Adipose tissue (tissue), 3 donors: ENCODE results near the gene CHST11. TPM values are rescaled to one million over a fixed set of nuclear protein-coding genes. Genes with fewer than 3 reads are reported as not detected.

Source experiments
- H3K27ac ChIP-seq: one replicate; pipeline ENCODE4 v1.5.1; 2013; ENCODE audit warnings: low read depth, low read length
- WGBS, 3 donors: extraction: QIAGEN DNeasy Blood & Tissue Kit; methylation state at CpG; one replicate each; pipeline ENCODE4 v1.1.7; 2013; 5-methylcytosine and 5-hydroxymethylcytosine counted together
- polyA plus RNA-seq, 3 donors: library from polyadenylated mRNA; stranded (reverse); fragments of 200-250 nt; gene quantifications; one replicate each; pipeline ENCODE4 v1.2.3, GENCODE V29; 2013
- donor health status: healthy with polysubstance abuse.
- donor health status: Bipolar disorder and iron deficiency.
- donor health status: healthy.

Gene CHST11
- polyA plus RNA-seq, 3 donors = 2.0 to 6.6 (median 3.6) TPM

DNA sequence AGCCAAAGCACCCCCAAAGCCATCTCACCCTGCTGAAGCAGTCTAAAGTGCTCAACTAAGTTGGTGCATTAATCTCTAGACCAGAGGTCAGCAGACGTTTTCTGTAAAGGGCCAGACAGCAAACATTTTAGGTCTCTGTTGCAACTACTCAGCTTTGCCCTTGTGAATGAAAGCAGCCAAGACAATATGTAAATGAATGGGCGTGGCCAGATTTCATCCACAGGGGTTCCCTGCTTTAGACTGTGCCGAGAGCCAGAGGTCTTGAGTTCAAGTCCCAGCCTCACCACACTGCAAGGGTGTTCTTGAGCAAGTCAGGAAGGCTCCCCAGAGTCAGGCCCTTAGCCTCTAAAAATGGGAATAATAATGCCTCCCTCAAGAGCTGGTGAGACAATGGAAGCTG lies 166.2 kb downstream of the CHST11 start:
- WGBS, 3 donors = 45 to 70% (median 56%) methylated on average over 3 of the region's 3 CpGs
- H3K27ac ChIP-seq = no peak overlapping the region

DNA sequence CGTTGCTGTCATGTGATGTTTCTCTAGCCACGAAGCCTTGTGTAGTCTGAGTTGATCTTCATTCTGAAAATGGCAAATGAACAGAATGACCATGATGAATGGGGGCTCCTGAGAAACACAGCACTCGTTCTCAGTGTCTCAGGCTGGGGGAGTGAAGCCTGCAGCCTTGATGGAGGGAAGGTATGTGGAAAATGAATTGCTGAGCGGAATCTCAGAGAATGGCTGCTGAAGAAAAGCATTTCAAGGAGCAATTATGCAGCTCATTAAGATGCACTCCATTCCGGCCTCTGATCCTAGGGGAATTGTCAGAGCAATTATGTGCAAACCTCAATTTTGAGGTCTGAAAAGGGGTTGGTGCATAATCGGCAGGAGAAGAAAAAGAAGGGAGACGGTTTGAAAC lies 167.1 kb downstream of the CHST11 start:
- WGBS, 3 donors = 64 to 86% (median 70%) methylated on average over 7 of the region's 7 CpGs
- H3K27ac ChIP-seq = no peak overlapping the region

DNA sequence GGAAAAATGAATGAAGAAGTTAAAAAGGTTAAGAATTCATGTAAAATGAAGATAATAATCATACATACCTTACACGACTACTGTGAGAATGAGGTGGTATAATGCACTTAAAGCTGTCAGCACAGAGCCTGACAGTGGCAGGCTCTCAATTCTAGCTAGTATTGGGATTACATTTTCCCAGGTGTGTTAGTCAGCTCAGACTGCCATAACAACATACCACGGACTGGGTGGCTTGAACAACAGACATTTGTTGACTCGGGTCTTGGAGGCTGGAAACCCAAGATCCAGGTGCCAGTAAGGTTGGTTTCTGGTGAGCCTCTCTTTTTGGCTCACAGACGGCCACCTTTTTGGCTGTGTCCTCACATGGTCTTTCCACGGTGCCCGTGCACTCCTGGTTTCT lies 167.8 kb downstream of the CHST11 start:
- WGBS, 3 donors = 90 to 98% (median 97%) methylated on average over 6 of the region's 6 CpGs

DNA sequence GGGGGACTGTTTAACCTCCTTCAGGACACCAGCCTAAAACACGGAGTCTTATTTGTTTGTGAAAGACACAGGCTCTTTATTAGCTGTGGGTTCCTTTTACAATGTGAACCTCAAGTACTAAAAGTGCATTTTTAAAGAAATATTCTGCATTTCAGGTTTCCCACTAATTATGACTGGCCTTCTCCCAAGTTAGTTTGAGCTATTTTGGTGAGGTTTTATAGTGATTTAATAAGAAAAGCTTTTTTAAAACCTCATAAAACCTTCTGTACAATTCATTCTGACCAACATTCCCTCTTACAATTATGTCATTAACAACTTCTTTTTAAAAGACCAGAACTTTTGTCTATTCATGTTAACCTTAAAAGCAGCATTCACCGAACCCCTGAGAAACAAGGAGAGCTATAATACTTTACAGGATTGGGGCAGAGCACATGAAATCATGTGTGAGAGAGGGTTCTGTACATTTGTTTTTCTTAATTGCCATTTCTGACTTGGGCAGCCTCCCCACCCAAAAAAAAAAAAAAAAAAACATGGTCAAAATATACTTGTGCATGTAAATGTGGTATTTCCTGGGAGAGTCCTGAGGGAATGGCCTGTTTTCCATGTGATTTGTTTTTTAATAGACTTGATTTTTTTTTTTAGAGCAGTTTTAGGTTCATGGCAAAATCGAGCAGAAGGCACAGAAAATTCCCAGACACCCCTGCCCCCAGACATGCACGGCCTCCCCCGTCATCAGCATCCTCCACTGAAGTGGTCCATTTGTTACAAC lies 169.5 kb downstream of the CHST11 start:
- 74 to 90% (median 81%) methylated on average over 5 of the region's 5 CpGs for WGBS, 3 donors
- no peak overlapping the region for H3K27ac ChIP-seq

More for the DNA sequence above, 167.8 kb downstream of the CHST11 start:
- no peak overlapping the region for H3K27ac ChIP-seq

DNA sequence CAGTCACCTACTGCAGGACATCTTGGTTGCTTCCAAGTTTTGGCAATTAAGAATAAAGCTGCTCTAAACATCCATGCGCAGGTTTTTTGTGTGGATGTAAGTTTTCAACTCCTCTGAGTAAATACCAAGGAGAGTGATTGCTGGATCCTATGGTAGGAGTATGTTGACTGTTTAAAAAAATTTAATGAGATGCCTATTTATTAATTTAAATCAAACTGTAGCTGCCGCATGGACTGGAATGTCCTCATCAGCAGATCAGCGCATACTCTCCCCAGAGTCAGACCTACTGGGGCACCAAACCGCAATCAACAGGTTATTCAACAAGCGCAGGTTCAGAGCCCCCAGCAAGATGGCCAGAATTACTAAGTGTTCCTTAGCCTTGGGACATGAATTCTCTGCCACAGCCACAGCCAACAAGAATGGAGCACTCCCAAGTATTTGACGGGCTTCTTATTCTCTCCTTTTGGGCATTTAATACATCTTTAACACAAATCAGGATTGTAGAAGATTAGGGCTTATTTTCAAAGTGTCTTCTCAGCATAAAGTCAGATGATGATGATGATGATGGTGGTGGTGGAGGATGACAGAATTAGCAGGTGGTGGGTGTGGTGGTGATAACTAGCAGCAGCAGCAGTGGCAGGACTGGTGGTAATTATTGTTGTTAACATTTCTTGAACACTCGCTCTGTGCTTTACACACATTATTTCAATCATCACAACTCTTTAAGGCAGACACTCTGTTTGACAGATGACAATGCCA lies 170.7 kb downstream of the CHST11 start:
- WGBS, 3 donors = 83% methylated on average over 7 of the region's 7 CpGs
- no peak overlapping the region for H3K27ac ChIP-seq

GRCh38 chr12:104627990-104628830 lies 171.5 kb downstream of the CHST11 start:
- H3K27ac ChIP-seq = no peak overlapping the region
- 82 to 88% (median 84%) methylated on average over 16 of the region's 16 CpGs for WGBS, 3 donors

DNA sequence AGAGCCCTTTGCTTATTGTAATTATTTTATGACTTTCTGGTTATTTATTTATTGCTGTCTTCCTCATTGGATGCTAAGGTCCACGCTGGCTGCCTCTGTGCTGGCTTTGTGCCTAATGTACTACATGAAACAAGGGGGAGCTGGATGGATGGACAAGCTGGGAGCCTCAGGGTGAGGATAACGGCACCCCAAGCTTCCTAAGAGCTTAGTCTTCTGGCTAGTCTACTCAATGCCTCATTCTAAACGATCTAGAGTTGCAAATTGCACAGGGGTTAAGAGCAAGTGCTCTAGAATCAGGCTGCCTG lies 172.0 kb downstream of the CHST11 start:
- no peak overlapping the region for H3K27ac ChIP-seq
- WGBS, 3 donors = 72 to 90% (median 85%) methylated on average over 3 of the region's 3 CpGs

DNA sequence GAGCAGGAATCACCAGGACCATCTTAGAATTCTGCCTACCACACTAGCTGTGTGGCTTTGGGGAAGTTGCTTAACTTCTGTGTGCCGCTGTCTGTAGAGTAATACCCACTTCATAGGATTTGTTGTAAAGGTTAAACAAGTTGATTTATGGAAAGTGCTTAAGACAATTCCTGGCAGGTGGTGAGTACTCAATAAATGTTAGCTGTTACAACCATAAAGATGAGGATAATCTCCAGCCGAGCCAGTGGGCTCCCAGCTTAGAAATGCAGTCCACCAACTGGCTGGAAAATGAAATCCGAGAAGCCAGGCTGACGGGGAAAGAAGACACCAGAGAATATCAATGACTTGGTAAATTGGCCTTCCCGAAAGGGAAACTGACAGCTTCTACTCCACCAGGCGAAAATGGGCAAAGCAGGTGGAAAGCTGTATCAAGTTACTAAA lies 173.5 kb downstream of the CHST11 start:
- WGBS, 3 donors = 69 to 94% (median 88%) methylated on average over 6 of the region's 6 CpGs
- no peak overlapping the region for H3K27ac ChIP-seq

DNA sequence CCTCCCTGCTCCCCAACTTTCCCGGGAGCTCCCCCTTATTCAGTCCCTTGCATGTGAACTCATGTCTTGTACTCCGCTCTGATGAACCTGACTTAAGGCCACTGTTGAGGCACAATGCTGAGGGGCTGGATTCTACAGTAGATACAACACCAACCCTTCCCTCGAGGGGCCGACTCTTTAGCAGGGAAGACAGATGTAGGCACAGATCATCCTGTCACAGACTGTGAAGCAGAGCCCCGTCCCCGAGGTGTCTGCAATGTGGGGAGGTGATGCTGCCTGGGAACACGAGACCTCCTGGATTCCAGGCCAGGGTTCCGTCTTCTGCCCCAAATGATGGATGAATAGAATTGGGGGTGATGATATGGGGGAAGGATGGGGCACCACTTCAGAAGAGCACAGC lies 175.1 kb downstream of the CHST11 start:
- 96 to 98% (median 96%) methylated on average over 8 of the region's 8 CpGs for WGBS, 3 donors
- H3K27ac ChIP-seq = no peak overlapping the region

DNA sequence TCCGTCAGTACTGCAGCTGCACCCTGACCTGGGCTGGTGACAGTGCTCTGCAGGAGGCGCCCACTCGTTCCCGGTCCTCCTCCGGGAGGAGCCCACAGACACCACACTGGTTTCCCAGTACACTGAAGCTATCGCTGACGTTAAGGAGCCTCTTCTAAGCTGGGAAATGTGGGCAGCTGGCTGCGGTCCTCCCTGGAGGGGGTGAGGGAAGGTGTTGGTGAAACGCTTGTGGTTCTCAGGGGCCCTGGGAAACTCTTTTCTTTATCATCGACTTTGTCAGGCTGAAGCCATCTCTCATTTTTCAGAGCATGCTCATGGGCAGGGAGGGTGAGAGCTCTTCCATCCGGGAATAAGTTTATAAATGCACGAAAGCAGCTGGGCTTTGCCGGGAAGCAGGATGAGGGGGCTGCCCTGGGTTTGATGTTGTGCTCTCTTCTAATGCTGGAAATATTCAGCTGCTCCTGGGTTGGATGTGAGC lies 176.0 kb downstream of the CHST11 start:
- no peak overlapping the region for H3K27ac ChIP-seq
- WGBS, 3 donors = 46 to 68% (median 50%) methylated on average over 13 of the region's 13 CpGs

DNA sequence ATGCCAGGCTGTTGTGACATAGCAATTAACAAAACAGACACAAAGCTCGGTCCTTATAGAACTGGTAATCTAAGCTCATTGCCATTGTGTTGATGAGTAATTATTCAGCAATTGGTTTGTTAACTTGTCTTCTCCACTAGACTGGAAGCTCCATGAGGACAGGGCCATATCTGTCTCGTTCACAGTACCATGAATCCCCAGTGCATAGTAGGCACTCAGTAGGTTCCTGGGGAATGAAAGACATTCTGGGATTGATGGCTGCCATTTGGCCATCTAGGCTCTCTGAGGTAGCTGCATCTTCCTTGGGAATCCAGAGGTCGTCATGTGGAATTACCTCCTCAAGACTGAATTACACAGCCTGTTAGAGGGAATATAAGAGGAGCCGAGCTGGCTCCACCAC lies 177.3 kb downstream of the CHST11 start:
- 83 to 98% (median 96%) methylated on average over 4 of the region's 4 CpGs for WGBS, 3 donors
- no peak overlapping the region for H3K27ac ChIP-seq

- 94 to 100% (median 96%) methylated on average over 3 of the region's 3 CpGs for WGBS, 3 donors
- H3K27ac ChIP-seq = no peak overlapping the region
These were observed 178.1 kb downstream of the CHST11 start for GRCh38 chr12:104634852-104635251.

- H3K27ac ChIP-seq = no peak overlapping the region
- WGBS, 3 donors = 97 to 99% (median 98%) methylated on average over 6 of the region's 6 CpGs
These were observed 179.0 kb downstream of the CHST11 start for GRCh38 chr12:104635607-104636343.

- 89 to 96% (median 93%) methylated on average over 2 of the region's 2 CpGs for WGBS, 3 donors
- H3K27ac ChIP-seq = no peak overlapping the region
These were observed 179.7 kb downstream of the CHST11 start for GRCh38 chr12:104636496-104636895.

- 39 to 79% (median 45%) methylated on average over 6 of the region's 6 CpGs for WGBS, 3 donors
- no peak overlapping the region for H3K27ac ChIP-seq
These were observed 180.9 kb downstream of the CHST11 start for GRCh38 chr12:104637604-104638003.

DNA sequence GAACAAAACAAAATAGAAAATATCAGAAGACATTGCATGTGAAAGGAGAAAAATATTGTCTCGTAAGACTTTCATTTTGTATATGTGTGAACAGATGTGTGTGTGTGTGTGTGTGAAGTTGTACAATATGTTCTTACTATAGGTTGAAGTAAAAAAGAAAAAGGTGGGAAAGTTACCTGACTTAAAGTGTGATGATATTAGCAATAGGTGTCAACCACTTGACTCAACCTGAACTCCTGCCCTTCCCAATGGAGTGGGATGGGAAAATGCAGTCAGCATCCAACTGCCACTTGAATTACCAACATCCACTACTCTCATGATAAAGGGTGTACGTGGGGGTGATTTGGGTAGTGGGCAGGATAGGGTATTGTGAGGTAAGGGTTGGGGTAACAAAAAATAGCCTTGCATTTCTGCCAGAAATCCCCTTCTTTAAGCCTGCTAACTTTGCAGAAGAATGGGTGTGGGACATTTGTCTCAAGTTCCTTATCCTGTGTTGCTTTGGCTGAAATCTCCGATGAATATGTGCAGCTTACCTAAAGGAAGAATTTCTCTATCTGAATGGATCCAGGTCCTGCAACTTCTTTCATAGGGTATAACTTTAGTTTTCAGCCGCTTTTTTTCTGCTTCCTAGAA lies 181.6 kb downstream of the CHST11 start:
- no peak overlapping the region for H3K27ac ChIP-seq
- 83 to 93% (median 86%) methylated on average over 4 of the region's 4 CpGs for WGBS, 3 donors

DNA sequence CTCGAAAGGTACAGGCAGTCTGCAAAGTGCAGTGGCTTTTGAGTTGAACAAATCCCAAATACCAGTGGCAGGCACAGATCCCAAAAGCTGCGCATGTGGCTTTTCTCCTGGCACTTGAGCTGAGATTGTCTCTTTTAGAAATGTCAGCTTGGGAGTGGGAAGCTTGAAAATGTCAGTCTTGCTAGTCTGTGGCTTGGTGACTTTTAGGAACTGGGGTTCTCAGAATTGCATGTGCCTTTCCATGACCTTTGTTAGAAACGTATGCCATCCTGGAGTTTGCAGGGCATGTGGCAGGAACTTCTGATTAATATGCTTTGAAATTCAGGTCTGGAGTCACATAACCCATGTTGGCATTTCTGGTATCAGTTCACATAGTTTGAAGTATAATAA lies 182.1 kb downstream of the CHST11 start:
- no peak overlapping the region for H3K27ac ChIP-seq
- WGBS, 3 donors = 80 to 94% (median 81%) methylated on average over 3 of the region's 3 CpGs

DNA sequence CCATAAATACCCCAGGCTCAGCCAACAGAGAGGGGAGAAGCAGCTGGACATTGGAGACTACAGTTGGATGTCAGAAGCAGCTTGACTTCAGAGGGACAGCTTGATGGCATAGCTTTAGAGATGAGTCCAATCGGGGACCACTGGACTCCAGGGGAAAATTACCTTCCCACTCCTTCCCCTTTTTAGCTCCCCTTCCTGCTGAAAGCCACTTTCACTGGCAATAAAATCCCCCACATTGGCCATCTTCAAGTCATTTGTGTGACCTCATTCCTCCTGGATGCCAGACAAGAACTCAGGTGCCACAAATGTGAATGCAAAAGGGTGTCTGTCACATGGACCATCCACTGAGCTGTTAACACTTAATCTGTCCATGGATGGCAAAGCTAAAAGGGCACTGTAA lies 184.2 kb downstream of the CHST11 start:
- H3K27ac ChIP-seq = no peak overlapping the region
- WGBS, 3 donors = 89 to 96% (median 95%) methylated on average over 1 of the region's 1 CpG
